GM19324 (cell line): ENCODE data around the gene BPIFA2.
"Not testable (repeated sequence)": the region's sequence is repeated elsewhere in the genome, so short reads cannot be mapped to it uniquely, and the experiment has no call there.

ENCODE experiments used
- ATAC-seq: cut with Tn5 transposase; IDR thresholded peaks from one replicate; pipeline ENCODE4 v1.9.1; 2021; ENCODE audit warnings: mild to moderate bottlenecking, moderate library complexity; ENCODE audit not compliant: unreplicated experiment, low FRiP score

Gene BPIFA2

GRCh38 chr20:33159713-33160112, 8.2 kb upstream of the BPIFA2 start:
- no peak for ATAC-seq

DNA sequence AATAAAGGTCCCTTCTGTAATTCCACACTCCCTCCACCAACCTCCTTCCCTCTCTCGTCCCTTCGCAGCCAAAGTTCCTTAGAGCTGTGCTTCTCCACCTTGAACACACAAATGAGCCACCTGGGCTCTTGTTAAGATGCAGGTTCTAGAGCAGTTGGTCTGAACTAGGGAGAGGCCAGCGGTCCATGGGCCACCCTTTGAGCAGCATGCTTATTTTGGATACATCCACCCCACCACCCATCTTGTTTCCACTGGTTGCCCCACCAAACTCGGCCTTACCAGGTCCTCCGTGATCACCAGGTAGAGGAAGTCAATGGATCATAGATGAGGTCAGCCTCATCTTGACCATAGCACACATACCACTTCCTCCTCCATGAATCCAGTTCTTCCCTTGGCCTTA, 7.3 kb upstream of the BPIFA2 start:
- ATAC-seq = no peak

DNA sequence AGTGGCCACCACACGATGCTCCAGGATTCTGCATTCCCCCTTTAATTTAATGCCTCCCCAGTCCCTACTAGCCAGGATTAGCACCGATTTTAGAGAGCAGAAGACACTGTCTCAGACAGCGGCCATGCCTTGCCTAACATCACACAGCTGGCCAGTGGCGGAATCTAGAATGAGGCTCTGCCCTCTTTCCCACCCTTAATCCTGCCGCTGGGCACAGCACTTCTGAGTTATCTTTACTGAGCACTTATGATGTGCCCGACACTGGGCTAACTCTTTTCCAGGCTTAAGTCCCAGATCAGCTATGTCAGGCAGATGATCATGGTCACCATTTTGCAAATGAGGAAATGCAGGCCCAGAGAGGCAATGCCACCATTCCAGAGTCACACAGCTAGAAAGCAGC, 5.6 kb upstream of the BPIFA2 start:
- no peak for ATAC-seq

DNA sequence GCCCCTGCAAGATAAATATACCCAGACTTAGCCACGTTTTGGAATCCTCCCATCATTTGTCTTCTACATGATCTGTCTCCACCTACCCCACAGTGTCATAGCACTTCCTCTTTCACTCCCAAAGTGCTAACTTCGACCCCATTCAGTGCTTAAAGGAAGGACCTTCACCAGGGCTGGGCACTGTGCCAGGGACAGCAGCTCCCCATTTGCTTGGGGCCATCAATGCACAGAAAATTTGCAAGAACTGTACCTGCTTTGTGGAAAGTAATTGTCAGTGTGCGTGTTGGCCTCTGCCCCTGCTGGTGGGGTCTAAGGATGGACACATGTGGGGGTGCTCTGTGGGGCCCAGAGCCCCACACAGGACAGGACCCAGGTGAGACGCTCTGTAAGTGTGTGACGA, 5.2 kb upstream of the BPIFA2 start:
- no peak for ATAC-seq

- no peak for ATAC-seq
Measured at GRCh38 chr20:33163856-33164762, 3.9 kb upstream of the BPIFA2 start.

GRCh38 chr20:33164763-33165095, 3.2 kb upstream of the BPIFA2 start:
- ATAC-seq = no peak

GRCh38 chr20:33165416-33166055, 2.4 kb upstream of the BPIFA2 start:
- no peak for ATAC-seq

- ATAC-seq = no peak
Measured at GRCh38 chr20:33166533-33167113, 1.3 kb upstream of the BPIFA2 start.

DNA sequence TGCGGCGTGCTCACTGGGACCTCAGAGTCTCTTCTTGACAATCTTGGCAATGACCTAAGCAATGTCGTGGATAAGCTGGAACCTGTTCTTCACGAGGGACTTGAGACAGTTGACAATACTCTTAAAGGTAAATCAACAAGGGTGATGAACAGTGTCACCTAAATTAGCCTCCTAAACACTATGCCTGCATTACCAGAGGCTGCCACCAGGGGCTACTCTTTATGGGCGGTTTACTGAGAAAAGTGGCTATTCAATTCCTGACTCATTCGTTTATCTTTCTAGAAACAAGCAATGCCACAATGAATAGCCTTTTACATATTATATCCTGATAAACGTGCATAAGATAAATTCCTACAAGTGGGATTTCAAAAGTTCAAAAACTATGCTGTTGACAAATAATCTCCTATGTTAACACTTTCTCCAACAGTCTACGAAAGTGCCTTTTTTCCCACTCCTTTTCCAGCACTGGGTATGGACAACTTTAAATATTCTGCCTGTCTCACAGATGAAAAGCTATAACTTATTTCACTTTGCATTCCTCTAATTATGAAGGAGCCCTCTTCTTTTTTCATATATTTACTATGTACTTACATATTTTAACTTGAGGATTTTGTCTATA, 1.3 kb downstream of the BPIFA2 start:
- no peak for ATAC-seq

DNA sequence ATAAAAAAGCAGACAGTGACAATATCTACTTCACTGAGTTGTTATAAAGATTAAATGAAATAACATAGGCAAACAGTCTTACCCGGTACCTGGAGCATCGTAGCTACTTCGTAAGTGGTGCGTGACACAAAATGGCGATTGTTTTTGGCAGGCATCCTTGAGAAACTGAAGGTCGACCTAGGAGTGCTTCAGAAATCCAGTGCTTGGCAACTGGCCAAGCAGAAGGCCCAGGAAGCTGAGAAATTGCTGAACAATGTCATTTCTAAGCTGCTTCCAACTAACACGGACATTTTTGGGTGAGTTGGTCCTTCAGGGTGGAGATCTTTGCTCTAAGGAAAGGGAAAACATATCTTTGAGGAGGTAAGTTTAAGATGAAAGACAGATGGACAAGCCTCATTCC, 4.8 kb downstream of the BPIFA2 start:
- ATAC-seq = no peak

- no peak for ATAC-seq
Measured at GRCh38 chr20:33175123-33175522, 7.2 kb downstream of the BPIFA2 start.

GRCh38 chr20:33176101-33176500, 8.1 kb downstream of the BPIFA2 start:
- ATAC-seq = no peak

DNA sequence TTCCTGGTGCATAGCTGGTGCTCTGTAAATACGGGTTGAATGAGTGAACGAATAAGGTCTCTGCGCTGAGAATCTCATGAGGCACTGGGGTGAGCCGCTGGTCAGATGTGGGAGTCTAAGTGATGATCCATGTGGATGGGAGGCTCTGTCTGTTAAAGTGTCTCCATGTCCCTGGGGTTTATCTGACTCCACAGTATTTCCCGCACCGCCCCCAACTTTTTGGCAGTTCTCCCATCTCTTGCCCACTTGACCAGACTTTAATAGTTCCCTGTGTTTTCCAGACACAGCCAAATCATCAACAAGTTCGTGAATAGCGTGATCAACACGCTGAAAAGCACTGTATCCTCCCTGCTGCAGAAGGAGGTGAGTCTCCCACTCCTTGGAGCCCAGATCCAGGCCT, 9.9 kb downstream of the BPIFA2 start:
- ATAC-seq = no peak

GRCh38 chr20:33178726-33179125, 10.8 kb downstream of the BPIFA2 start:
- no peak for ATAC-seq

GRCh38 chr20:33180169-33180568, 12.2 kb downstream of the BPIFA2 start:
- no peak for ATAC-seq

GRCh38 chr20:33181482-33182093, 13.6 kb downstream of the BPIFA2 start:
- no peak for ATAC-seq

GRCh38 chr20:33183312-33183711, 15.4 kb downstream of the BPIFA2 start:
- ATAC-seq = no peak

DNA sequence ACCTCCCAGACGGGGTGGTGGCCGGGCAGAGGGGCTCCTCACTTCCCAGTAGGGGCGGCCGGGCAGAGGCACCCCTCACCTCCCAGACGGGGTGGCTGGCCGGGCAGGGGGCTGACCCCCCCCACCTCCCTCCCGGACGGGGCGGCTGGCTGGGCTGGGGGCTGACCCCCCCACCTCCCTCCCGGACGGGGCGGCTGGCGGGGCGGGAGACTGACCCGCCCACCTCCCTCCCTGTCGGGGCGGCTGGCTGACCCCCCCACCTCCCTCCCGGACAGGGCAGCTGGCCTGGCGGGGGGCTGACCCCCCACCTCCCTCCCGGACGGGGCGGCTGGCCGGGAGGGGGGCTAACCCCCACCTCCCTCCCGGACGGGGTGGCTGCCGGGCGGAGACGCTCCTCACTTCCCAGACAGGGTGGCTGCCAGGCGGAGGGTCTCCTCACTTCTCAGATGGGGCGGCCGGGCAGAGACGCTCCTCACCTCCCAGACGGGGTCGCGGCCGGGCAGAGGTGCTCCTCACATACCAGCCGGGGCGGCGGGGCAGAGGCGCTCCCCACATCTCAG, 17.2 kb downstream of the BPIFA2 start:
- ATAC-seq = not testable (repeated sequence)

DNA sequence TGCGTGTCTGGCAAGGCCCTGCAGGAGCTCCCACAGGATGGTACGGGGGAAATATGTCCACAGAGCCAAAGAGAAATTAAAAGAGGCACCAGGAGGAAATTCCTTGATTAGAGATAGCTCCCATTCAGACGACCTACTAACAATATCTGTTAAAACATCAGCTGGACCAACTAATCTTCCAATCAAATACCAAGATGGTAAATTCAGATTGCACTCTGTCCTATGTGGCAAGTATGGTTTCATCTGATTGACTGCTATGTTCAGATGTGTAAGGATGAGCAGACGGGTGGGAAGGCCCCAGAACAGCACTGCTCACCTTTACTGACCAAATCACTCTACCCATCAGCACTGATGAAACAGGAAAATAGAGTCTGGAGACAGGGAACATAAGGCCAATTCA, 19.5 kb downstream of the BPIFA2 start:
- no peak for ATAC-seq

DNA sequence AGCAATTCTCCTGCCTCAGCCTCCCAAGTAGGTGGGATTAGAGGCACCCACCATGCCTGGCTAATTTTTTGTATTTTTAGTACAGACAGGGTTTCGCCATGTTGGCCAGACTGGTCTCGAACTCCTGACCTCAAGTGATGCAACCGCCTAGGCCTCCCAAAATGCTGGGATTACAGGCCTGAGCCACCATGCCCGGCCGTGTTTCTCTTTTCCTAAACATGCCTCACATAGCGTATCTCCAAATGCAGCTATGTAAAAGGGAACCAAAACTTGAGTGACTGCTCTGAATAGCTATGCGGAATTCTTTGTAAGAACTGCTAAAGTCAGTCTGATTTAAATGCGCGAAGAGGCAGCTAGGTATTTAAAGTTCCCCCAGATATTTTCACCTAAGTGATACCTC, 20.5 kb downstream of the BPIFA2 start:
- no peak for ATAC-seq

GRCh38 chr20:33191484-33191883, 23.5 kb downstream of the BPIFA2 start:
- ATAC-seq = no peak
